ENCODE data around the gene THBS3.
"Not testable (repeated sequence)": the region's sequence is repeated elsewhere in the genome, so short reads cannot be mapped to it uniquely, and the experiment has no call there.

The THBS3 gene

DNA sequence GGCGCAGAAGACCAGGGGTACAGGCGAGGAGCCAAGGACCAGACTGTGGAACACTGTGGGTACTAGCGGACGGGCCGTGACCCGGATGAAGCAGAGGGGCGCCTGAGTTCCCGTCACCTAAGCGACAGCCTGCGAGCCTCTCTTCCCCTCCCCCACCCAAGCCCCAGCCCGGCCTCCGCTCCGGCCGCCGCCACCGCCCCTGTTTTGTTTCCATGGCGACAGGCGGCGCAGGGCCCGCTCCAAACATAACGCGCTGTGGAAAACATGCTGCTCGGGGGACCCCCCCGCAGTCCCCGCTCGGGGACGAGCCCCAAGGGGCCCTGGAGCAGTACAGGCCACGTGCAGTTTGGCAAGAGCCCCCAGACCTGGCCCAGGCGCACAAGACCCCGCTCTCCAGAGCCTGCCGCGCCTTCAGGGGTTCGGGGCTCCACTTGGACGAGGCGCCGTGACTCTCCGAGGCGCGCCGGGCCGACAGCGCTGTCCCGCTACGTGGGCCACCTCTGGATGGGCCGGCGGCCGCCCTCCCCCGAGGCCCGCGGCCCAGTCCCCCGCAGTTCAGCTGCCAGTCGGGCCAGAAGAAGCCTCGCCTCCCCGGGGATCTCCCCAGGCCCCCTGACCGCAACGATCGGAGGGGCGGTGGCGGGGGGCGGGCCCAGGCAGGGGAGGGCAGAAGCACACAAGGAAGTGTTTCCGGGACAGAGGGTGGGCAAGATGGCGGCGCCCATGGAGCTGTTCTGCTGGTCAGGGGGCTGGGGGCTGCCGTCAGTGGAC is 1.0 kb upstream of the THBS3 start, which contains the start of gene MTX1:
TSS of gene MTX1 (plus strand) at position 155 of the 771 bp plus-strand sequence. CDS start at position 265, 110 bp downstream.
- peak; percentile 76 to 81 for DNase-seq (ENCODE audit: low read depth in 2 of 2)

GRCh38 chr1:155206891-155207805 is 549 bp downstream of the THBS3 start:
- DNase-seq (ENCODE audit: low read depth in 2 of 2): peak; percentile 81 to 89

DNA sequence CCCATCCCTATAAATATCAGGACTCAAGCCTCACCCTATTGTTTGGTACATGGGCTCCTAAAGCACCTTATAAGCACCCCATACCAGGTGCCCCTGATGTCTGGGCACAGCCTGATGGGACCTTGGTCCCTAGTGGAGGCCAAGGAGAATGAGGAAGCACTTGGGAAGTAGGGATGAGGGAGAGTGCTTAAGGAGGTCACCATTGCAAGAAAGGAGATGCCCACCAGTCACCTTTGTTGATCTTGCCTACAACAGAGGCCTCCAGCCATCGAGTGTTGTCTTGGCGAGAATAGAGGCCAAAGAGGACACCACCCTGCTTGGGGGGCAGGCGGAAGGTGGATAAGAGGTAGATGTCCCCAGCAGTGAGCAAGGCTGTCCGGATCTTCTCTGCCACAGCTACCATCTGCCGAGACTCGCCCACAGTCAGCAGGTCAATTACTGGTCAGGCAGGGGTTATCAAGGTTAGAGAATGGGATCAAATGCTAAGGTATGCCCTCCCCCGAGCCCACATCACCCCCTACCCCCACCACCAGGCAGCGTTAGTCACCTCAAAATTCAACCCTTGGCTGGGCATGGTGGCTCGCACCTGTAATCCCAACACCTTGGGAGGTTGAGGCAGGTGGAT is 1.6 kb downstream of the THBS3 start:
- no peak for DNase-seq (ENCODE audit: low read depth in 2 of 2)

DNA sequence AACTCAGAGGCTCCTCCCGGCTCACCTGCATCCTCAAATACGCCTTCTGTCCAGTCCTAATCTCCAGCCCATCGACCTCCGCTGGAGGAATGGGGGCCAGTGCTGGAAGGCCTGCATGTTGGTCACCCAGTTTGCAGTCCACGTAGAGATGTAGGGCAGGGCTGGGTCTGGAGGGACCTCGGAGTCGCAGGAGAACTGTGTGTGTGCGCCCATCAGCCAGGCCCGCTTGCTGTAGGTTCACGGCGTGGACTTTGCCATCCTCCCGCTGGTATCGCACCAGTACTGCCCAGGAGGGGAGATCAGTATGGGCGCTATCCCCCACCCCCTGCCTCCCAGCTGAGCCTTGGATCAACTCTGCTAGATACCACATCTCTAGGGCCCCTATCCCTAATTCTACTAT is 2.7 kb downstream of the THBS3 start:
- DNase-seq (ENCODE audit: low read depth in 2 of 2): no peak

GRCh38 chr1:155202731-155203515 is 4.8 kb downstream of the THBS3 start:
- no peak for DNase-seq (ENCODE audit: low read depth in 2 of 2)

- no peak for DNase-seq (ENCODE audit: low read depth in 2 of 2)
Observed at GRCh38 chr1:155202198-155202597, 5.5 kb downstream of the THBS3 start.

- DNase-seq (ENCODE audit: low read depth in 2 of 2): no peak
Observed at GRCh38 chr1:155200920-155201319, 6.8 kb downstream of the THBS3 start.

DNA sequence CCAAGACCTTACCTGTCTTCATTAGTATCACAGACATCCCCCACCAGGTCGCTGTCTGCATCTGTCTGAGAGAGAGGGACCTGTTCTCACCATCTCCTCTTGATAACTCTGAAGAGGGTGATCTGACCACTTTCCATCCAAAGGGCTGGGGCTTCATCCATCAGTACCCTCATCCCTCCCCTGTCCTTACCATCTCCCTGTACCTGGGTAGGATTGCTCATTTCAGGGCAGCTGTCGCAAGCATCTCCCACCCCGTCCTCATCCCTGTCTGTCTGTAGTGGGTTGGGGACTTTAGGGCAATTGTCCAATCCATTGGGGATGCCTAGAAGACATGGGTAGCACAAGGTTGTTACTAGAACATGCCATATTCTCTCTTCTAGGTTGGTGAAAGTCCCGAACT is 7.9 kb downstream of the THBS3 start:
- DNase-seq (ENCODE audit: low read depth in 2 of 2): no peak

DNA sequence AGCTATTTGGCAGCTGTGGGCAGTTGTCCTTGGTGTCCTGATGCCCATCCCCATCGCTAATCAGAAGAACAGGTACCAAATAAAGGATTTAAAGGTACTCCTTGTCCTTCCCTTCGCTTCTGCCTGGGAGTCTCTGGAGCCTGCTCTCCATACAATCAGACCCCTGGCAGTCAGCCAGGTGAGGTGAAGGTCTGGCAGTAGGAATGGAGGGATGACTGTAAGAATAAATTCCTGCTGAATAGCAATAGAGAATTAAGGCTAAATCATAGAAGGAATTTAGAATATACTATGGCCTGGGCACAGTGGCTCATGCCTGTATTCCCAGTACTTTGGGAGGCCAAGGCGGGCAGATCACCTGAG is 9.2 kb downstream of the THBS3 start:
- no peak for DNase-seq (ENCODE audit: low read depth in 2 of 2)

DNA sequence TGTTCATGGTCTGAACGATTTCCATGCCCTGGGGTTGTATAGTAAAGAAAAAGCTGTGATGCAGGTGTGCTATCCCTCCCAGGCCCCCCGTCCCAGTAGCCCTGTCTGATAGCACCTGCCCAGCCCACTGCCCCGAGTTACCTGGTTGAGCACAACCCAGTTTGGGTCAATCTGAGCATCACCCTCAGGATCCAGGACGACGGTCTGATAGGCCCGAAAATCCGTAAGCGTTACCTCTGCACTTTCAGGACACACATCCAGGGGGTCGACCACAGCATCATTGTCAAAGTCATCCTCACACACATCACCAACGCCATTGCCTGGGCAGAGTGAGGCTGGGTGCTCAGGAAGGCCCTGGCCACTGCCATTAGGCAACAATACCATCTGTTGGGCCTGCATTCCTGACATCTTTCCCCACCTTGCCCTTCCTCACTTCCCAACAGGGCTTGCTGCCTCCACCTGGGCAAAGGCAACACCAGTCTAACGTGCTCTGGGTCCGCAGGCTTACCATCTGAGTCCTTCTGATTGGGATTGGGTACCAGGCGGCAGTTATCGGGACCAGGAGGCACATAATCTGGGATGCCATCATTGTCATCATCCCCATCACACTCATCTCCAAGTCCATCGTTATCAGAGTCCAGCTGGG is 9.7 kb downstream of the THBS3 start:
- no peak for DNase-seq (ENCODE audit: low read depth in 2 of 2)

- no peak for DNase-seq (ENCODE audit: low read depth in 2 of 2)
Observed at GRCh38 chr1:155196893-155197638, 10.6 kb downstream of the THBS3 start.

GRCh38 chr1:155196103-155196892 is 11.4 kb downstream of the THBS3 start:
- DNase-seq (ENCODE audit: low read depth in 2 of 2): no peak

- DNase-seq (ENCODE audit: low read depth in 2 of 2): no peak
Observed at GRCh38 chr1:155195201-155196102, 12.2 kb downstream of the THBS3 start.

GRCh38 chr1:155193991-155194240 is 13.8 kb downstream of the THBS3 start:
- not testable (repeated sequence) for DNase-seq (ENCODE audit: low read depth in 2 of 2)

GRCh38 chr1:155193275-155193990 is 14.3 kb downstream of the THBS3 start:
- peak; percentile 34 to 52 for DNase-seq (ENCODE audit: low read depth in 2 of 2)

DNA sequence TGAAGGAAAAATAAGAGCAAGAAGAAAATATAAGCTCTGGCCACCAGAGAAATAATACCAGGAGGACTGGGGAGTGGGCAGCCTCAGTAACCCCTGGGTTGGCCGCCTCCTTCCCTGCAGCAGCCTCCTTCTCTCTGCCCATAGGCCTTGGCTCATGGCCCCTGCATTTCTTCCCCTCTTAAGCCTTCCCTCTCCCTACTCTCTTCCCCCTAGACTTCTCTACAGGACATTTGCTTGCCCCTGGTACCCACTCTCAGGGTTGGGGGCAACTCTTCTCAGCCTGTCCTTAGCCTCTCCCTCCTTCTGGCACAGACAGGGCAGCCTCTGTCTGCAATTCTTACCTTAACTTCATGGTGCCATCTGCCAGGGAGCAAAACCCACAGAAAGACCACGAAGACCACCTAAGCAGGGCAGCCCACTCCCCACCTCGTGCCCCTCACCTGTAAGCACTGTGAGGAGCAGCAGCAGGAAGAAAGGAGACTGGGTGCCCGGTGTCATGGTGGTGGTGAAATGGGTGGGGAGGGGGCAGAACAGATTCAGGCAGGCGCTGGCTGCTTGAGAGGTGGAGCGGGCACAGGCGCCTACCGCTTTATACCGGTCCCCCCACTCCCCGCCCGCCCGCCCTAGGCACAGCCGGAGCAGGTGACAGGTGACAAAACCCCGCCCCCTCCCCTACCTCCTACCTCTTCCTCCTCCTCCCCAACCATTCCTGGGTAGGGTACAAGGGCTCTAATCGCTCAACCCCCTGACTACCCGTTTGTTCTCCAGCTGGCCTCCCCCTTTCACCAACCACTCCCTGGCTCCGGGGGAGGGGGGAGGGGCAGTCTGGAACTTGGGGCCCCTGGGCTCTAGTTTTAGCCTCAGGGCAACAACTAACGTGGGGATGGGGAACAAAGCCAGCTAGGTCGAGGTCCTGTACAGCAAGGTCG is 15.1 kb downstream of the THBS3 start:
- no peak for DNase-seq (ENCODE audit: low read depth in 2 of 2)

DNA sequence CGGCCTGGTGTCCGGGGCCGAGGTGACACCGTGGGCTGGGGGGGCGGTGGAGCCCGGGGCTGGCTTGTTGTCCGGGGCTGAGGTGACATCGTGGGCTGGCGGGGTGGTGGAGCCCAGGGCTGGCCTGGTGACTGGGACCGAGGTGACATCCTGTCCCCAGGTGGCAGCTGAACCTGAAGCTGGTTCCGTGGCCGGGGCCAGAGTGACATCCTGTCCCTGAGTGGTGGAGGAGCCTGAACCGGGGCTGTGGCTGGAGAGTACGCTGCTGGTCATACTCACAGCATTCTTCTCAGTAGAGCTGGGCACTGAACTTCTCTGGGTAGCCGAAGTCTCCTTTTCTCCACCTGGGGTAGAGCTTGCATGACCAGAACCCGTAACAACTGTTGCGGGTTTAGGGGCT is 15.8 kb downstream of the THBS3 start:
- no peak for DNase-seq (ENCODE audit: low read depth in 2 of 2)

All from stimulated activated CD4-positive, alpha-beta T cell treated with anti-CD3 and anti-CD28 coated beads, Interleukin-1b, Interleukin-23, amount 100 ng/mL, for 1 hour (primary cell).